Trophoblast cell (in vitro differentiated cells and primary cell): Measurements from ENCODE around the gene AP4M1.

Experiments
- DNase-seq, 2 donors: peaks; one replicate each; pipeline ENCODE4 v3.0.0-alpha.2; 2016
- H2AFZ ChIP-seq: 2 replicates; pipeline ENCODE4 v1.6.1; 2013; ENCODE audit warnings: low read length, moderate library complexity, mild to moderate bottlenecking; ENCODE audit not compliant: insufficient read depth, poor library complexity
- H2AK5ac ChIP-seq: 2 replicates; pipeline ENCODE4 v1.6.1; 2013; ENCODE audit warnings: mild to moderate bottlenecking, low read length
- H2BK120ac ChIP-seq: 2 replicates; pipeline ENCODE4 v1.6.1; 2013; ENCODE audit warnings: low read length, mild to moderate bottlenecking, moderate library complexity; ENCODE audit not compliant: insufficient read depth, poor library complexity
- H2BK12ac ChIP-seq: 2 replicates; pipeline ENCODE4 v1.6.1; 2013; ENCODE audit warnings: mild to moderate bottlenecking, low read length, moderate library complexity
- H2BK5ac ChIP-seq: 2 replicates; pipeline ENCODE4 v1.6.1; 2013; ENCODE audit warnings: low read length, low read depth, moderate library complexity, mild to moderate bottlenecking; ENCODE audit not compliant: poor library complexity
- H3K14ac ChIP-seq: 2 replicates; pipeline ENCODE4 v1.6.1; 2013; ENCODE audit warnings: mild to moderate bottlenecking, low read length
- H3K18ac ChIP-seq: 2 replicates; pipeline ENCODE4 v1.6.1; 2013; ENCODE audit warnings: mild to moderate bottlenecking, low read length
- H3K23ac ChIP-seq: 2 replicates; pipeline ENCODE4 v1.6.1; 2013; ENCODE audit warnings: low read length
- H3K27ac ChIP-seq: 2 replicates; pipeline ENCODE4 v1.5.1; 2013; ENCODE audit warnings: low read depth, mild to moderate bottlenecking, inconsistent platforms, low read length, moderate library complexity
- H3K27me3 ChIP-seq: 2 replicates; pipeline ENCODE4 v1.6.1; 2013; ENCODE audit warnings: inconsistent platforms, mild to moderate bottlenecking, low read length, moderate library complexity; ENCODE audit not compliant: insufficient read depth
- H3K36me3 ChIP-seq, 2 experiments: 1 replicate in 1 of 2; 2 replicates in 1 of 2; pipeline ENCODE4 v1.6.1; 2013; ENCODE audit warnings: low read length in 2 of 2, mild to moderate bottlenecking in 2 of 2, moderate library complexity in 1 of 2; ENCODE audit not compliant: insufficient read depth in 2 of 2, control insufficient read depth in 1 of 2
- H3K4ac ChIP-seq: 2 replicates; pipeline ENCODE4 v1.6.1; 2013; ENCODE audit warnings: low read depth, mild to moderate bottlenecking, low read length, moderate library complexity
- H3K4me1 ChIP-seq, 2 experiments: 1 replicate in 1 of 2; 2 replicates in 1 of 2; pipeline ENCODE4 v1.6.1; 2013; ENCODE audit warnings: low read length in 2 of 2, mild to moderate bottlenecking in 2 of 2, moderate library complexity in 1 of 2; ENCODE audit not compliant: insufficient read depth in 2 of 2, control insufficient read depth in 1 of 2
- H3K4me2 ChIP-seq: 2 replicates; pipeline ENCODE4 v1.6.1; 2013; ENCODE audit warnings: inconsistent platforms, mild to moderate bottlenecking, low read length, moderate library complexity
- H3K4me3 ChIP-seq: 2 replicates; pipeline ENCODE4 v1.5.1; 2013; ENCODE audit warnings: mild to moderate bottlenecking, low read depth, low read length, inconsistent platforms
- H3K79me1 ChIP-seq: one replicate; pipeline ENCODE4 v1.6.1; 2013; ENCODE audit warnings: low read length
- H3K79me2 ChIP-seq: 2 replicates; pipeline ENCODE4 v1.6.1; 2013; ENCODE audit warnings: low read length, mild to moderate bottlenecking; ENCODE audit not compliant: control insufficient read depth, insufficient read depth, poor library complexity
- H3K9ac ChIP-seq: 2 replicates; pipeline ENCODE4 v1.6.1; 2013; ENCODE audit warnings: mild to moderate bottlenecking, low read length
- H3K9me3 ChIP-seq: 2 replicates; pipeline ENCODE4 v1.6.1; 2013; ENCODE audit warnings: low read depth, mild to moderate bottlenecking, control low read depth, inconsistent platforms, low read length; ENCODE audit not compliant: insufficient read depth
- H4K12ac ChIP-seq: 2 replicates; pipeline ENCODE4 v1.6.1; 2013; ENCODE audit warnings: low read depth, mild to moderate bottlenecking, low read length, moderate library complexity
- H4K8ac ChIP-seq: 2 replicates; pipeline ENCODE4 v1.6.1; 2013; ENCODE audit warnings: low read depth, mild to moderate bottlenecking, low read length, moderate library complexity
- H4K91ac ChIP-seq: one replicate; pipeline ENCODE4 v1.6.1; 2013; ENCODE audit warnings: low read depth, mild to moderate bottlenecking, low read length, moderate library complexity
- WGBS: extraction: QIAGEN DNeasy Blood & Tissue Kit; methylation state at CpG from one replicate; pipeline ENCODE4 v1.1.7; 2013; ENCODE audit warnings: missing lambda C conversion rate; ENCODE audit not compliant: insufficient read length, insufficient coverage; ENCODE audit errors: extremely low coverage; 5-methylcytosine and 5-hydroxymethylcytosine counted together

The AP4M1 gene

GRCh38 chr7:100099452-100099851 lies 2.0 kb upstream of the AP4M1 start:
- Histone ChIP-seq H2AFZ (no peak overlapping the region), H2BK5ac (no peak overlapping the region), H3K9me3 (no peaks in the 10 kb centered on the region), H3K14ac (no peak overlapping the region), H4K8ac (no peak overlapping the region), H3K36me3 (peaks cover 48 to 52% of the 10 kb centered on the region in 2 experiments), H4K91ac (no peak overlapping the region), H3K4me1 (peaks cover 10 to 13% of the 10 kb centered on the region in 2 experiments), H2BK120ac (no peak overlapping the region), H3K4ac (peak overlapping the region; percentile 86), H4K12ac (no peak overlapping the region), H3K18ac (no peak overlapping the region), H3K27me3 (no peaks in the 10 kb centered on the region), H3K4me3 (peak overlapping the region; percentile 4), H3K23ac (no peak overlapping the region), H3K27ac (no peak overlapping the region), H2AK5ac (no peak overlapping the region), H3K79me1 (peaks cover 18% of the 10 kb centered on the region), H3K79me2 (peaks cover 11% of the 10 kb centered on the region), H2BK12ac (no peak overlapping the region), H3K4me2 (peak overlapping the region; percentile 74), H3K9ac (no peak overlapping the region)
- DNase-seq: no peak
- WGBS: no CpG with 5 or more reads among the region's 12 CpGs

- H3K9ac ChIP-seq: peak overlapping the region; percentile 98
- H4K12ac ChIP-seq: peak overlapping the region; percentile 43
- H3K23ac ChIP-seq: no peak overlapping the region
- peak overlapping the region; percentile 66 for H2BK5ac ChIP-seq
- no CpG with 5 or more reads among the region's 61 CpGs for WGBS
- no peak overlapping the region for H2AFZ ChIP-seq
- peak overlapping the region; percentile 99 for H3K4me3 ChIP-seq
- peak overlapping the region; percentile 23 for H3K18ac ChIP-seq
- no peak overlapping the region for H2BK12ac ChIP-seq
- H3K36me3 ChIP-seq: peaks cover 48 to 49% of the 10 kb centered on the region in 2 experiments
- H3K79me2 ChIP-seq: peaks cover 11% of the 10 kb centered on the region
- no peaks in the 10 kb centered on the region for H3K9me3 ChIP-seq
- H3K27me3 ChIP-seq: no peaks in the 10 kb centered on the region
- H3K4me1 ChIP-seq: peaks cover 10 to 13% of the 10 kb centered on the region in 2 experiments
- peak overlapping the region; percentile 91 for H4K91ac ChIP-seq
- H2AK5ac ChIP-seq: peak overlapping the region; percentile 87
- H2BK120ac ChIP-seq: peak overlapping the region; percentile 62
- peak overlapping the region; percentile 92 for H3K4me2 ChIP-seq
- peaks cover 18% of the 10 kb centered on the region for H3K79me1 ChIP-seq
- DNase-seq: peak; percentile 93 to 98
- peak overlapping the region; percentile 87 for H3K27ac ChIP-seq
- H3K14ac ChIP-seq: peak overlapping the region; percentile 94
- peak overlapping the region; percentile 64 for H3K4ac ChIP-seq
- H4K8ac ChIP-seq: peak overlapping the region; percentile 41
These were observed 925 bp upstream of the AP4M1 start for GRCh38 chr7:100100420-100101015.

GRCh38 chr7:100102950-100103840 lies 1.8 kb downstream of the AP4M1 start:
- Histone ChIP-seq H3K4me2 (peak overlapping the region; percentile 56), H3K36me3 (peaks cover 42 to 49% of the 10 kb centered on the region in 2 experiments), H3K4me1 (peaks cover 10 to 13% of the 10 kb centered on the region in 2 experiments), H3K27me3 (no peaks in the 10 kb centered on the region), H3K79me2 (peaks cover 11% of the 10 kb centered on the region), H2BK5ac (peak overlapping the region; percentile 60), H2BK12ac (peak overlapping the region; percentile 91), H3K23ac (no peak overlapping the region), H3K18ac (peak overlapping the region; percentile 69), H4K8ac (peak overlapping the region; percentile 69), H3K9ac (no peak overlapping the region), H4K12ac (no peak overlapping the region), H3K27ac (peak overlapping the region; percentile 98), H3K14ac (peak overlapping the region; percentile 77), H2AK5ac (peak overlapping the region; percentile 55), H2AFZ (no peak overlapping the region), H3K9me3 (no peaks in the 10 kb centered on the region), H2BK120ac (peak overlapping the region; percentile 84), H4K91ac (peak overlapping the region; percentile 90), H3K79me1 (peaks cover 18% of the 10 kb centered on the region), H3K4ac (peak overlapping the region; percentile 57), H3K4me3 (no peak overlapping the region)
- DNase-seq: no peak
- WGBS: no CpG with 5 or more reads among the region's 17 CpGs

- Histone ChIP-seq H4K12ac (no peak overlapping the region), H3K4me2 (no peak overlapping the region), H3K23ac (no peak overlapping the region), H3K27ac (no peak overlapping the region), H2BK5ac (no peak overlapping the region), H4K91ac (no peak overlapping the region), H2AFZ (no peak overlapping the region), H3K4me3 (no peak overlapping the region), H3K79me2 (peaks cover 4% of the 10 kb centered on the region), H4K8ac (no peak overlapping the region), H3K14ac (no peak overlapping the region), H2AK5ac (no peak overlapping the region), H3K36me3 (peaks cover 44 to 47% of the 10 kb centered on the region in 2 experiments), H2BK12ac (no peak overlapping the region), H3K9me3 (no peaks in the 10 kb centered on the region), H3K4me1 (peaks cover 7 to 9% of the 10 kb centered on the region in 2 experiments), H2BK120ac (no peak overlapping the region), H3K79me1 (peaks cover 16% of the 10 kb centered on the region), H3K18ac (no peak overlapping the region), H3K4ac (no peak overlapping the region), H3K27me3 (no peaks in the 10 kb centered on the region), H3K9ac (no peak overlapping the region)
- DNase-seq: no peak
- no CpG with 5 or more reads among the region's 4 CpGs for WGBS
These were observed 4.1 kb downstream of the AP4M1 start for GRCh38 chr7:100105534-100105933.
